ENCODE measurements around the gene ETFA. TPM values are rescaled to one million over a fixed set of nuclear protein-coding genes. Genes with fewer than 3 reads are reported as not detected.

The ETFA gene
- total and polyA plus RNA-seq, 2 of the 8 experiments (the other 6 are each of a cell fraction or from before 2014, with no cell fraction given) = 60.9 to 90.0 TPM

DNA sequence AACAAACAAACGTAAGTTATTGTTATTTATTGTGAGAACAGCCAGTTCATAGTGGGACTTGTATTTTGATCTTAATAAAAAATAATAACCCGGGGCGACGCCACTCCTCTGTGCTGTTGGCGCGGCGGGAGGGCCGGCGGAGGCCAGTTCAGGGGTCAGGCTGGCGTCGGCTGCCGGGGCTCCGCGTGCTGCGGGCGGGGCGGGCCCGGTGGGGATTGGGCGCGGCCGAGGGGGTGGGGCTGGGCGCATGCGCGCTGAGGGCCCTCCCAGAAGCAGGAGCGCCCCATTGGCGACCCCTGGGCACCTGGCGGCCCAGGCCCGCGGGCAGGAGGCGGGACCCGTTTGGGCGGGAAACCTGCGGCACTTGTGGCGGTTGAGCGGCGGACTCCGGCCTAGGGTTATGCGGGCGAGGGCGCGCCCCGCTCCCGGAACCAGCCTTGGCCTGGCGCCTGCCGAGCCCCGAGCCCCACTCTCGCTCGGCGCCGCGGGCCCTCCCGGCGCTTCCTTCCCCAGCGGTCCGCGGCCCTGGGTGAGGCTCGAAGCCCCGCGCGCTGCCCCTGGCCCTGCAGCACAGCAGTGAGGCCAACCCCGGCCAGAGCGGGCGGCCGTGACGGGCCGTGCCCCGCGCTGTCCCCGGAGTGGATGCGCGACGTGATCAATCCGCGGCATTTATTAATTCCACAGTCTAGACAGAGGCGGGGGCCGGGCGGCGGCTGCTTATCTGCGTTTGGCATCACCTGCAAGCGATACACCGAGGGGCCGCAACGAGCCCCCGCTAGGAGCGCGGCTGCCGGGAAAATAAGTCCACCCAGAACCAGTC lies 31.3 kb upstream of the ETFA start (continued):
- no peak for TF ChIP-seq CBX5 (IDR thresholded peaks at IDR 0.05; ENCODE audit: low read depth, low read length)
- peak; percentile 83 for TF ChIP-seq KDM4A (IDR thresholded peaks at IDR 0.05; ENCODE audit: low read depth, low read length, severe bottlenecking)
- no peak for TF ChIP-seq SIRT6 (IDR thresholded peaks at IDR 0.05; ENCODE audit: low read length)
- TF ChIP-seq FOSL1 (IDR thresholded peaks at IDR 0.05; ENCODE audit: insufficient read depth, low read depth, low read length) = no peak
- TF ChIP-seq TAF7 (optimal IDR thresholded peaks at IDR 0.05; ENCODE audit: borderline replicate concordance, low read depth, low read length) = no peak
- peak; percentile 68 for TF ChIP-seq EZH2 (IDR thresholded peaks at IDR 0.05; ENCODE audit: low read depth, low read length, severe bottlenecking)
- TF ChIP-seq SUZ12 (IDR thresholded peaks at IDR 0.05; ENCODE audit: low read length) = no peak; the same call in 1 of the 2 replicates
- no peak for TF ChIP-seq CTCF (IDR thresholded peaks at IDR 0.05; ENCODE audit: control extremely low read depth in 1 of 3, insufficient read depth in 1 of 3, low read depth in 1 of 3, low read length in 3 of 3)
- TF ChIP-seq BCL11A (IDR thresholded peaks at IDR 0.05; ENCODE audit: low read depth in 2 of 2, low read length in 2 of 2) = no peak
- TF ChIP-seq PHF8 (conservative IDR thresholded peaks at IDR 0.05; ENCODE audit: low read depth, low read length) = 0 out of 2 replicates have a peak, but pooled peaks have one; percentile 15
- no peak for TF ChIP-seq EGR1 (IDR thresholded peaks at IDR 0.05; ENCODE audit: borderline replicate concordance, low read depth, low read length)
- no peak for TF ChIP-seq HDAC6 (IDR thresholded peaks at IDR 0.05; ENCODE audit: low read depth, low read length)
- TF ChIP-seq POU5F1 (IDR thresholded peaks at IDR 0.05; ENCODE audit: low read depth, low read length) = no peak
- TF ChIP-seq KDM5A (IDR thresholded peaks at IDR 0.05; ENCODE audit: low read length) = no peak
- no peak for TF ChIP-seq SIX5 (IDR thresholded peaks at IDR 0.05; ENCODE audit: low read depth, low read length)
- TF ChIP-seq CBX8 (IDR thresholded peaks at IDR 0.05; ENCODE audit: borderline replicate concordance, low read depth, low read length) = no peak
- no peak for TF ChIP-seq ATF3 (IDR thresholded peaks at IDR 0.05; ENCODE audit: insufficient read depth, low read depth, low read length)
- no peak for TF ChIP-seq GABPA (IDR thresholded peaks at IDR 0.05; ENCODE audit: borderline replicate concordance, insufficient read depth, low read length)
- TF ChIP-seq HDAC2 (IDR thresholded peaks at IDR 0.05; ENCODE audit: borderline replicate concordance in 1 of 2, low read depth in 2 of 2, low read length in 2 of 2) = peak in 1 of 2 experiments; percentile 59; a peak in 1 of 4 replicates
- TF ChIP-seq POLR2AphosphoS5 (IDR thresholded peaks at IDR 0.05; ENCODE audit: low read depth, low read length) = no peak

Data from H1 (cell line).